Keratinocyte (primary cell): ENCODE measurements around the gene ZNF467.

ENCODE experiments used
- EZH2 ChIP-seq: IDR thresholded peaks from one replicate; pipeline ENCODE4 v1.6.1; 2012; ENCODE audit warnings: inconsistent platforms, mild to moderate bottlenecking, low read length, moderate library complexity
- TF ChIP-seq, protein P1 (sequence below), 3 experiments: IDR thresholded peaks in 1 of 3; conservative IDR thresholded peaks in 1 of 3; optimal IDR thresholded peaks in 1 of 3; 2 replicates in 2 of 3; 3 replicates in 1 of 3; pipeline versions ENCODE3 to v1.5.1; 2011; ENCODE audit warnings: low read length in 3 of 3, mild to moderate bottlenecking in 3 of 3, moderate library complexity in 2 of 3, control low read depth in 1 of 3, inconsistent platforms in 1 of 3; ENCODE audit not compliant: insufficient read depth in 2 of 3; ENCODE audit errors: extremely low read depth in 1 of 3

DNA sequence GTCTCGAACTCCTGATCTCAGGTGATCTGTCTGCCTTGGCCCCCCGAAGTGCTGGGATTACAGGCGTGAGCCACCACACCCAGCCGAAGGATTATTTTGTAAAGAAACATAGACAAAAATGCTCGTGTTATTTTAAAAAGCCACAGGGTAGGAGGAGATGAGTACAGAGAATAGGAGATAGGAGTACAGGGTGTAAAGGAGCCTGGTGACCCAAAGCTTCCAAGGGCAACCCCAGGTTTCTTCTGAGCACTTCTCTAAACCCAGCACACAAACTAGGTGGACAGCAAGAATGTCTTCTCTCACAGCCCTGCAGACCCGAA, 54.7 kb downstream of the ZNF467 start:
- TF ChIP-seq, protein P1, sequence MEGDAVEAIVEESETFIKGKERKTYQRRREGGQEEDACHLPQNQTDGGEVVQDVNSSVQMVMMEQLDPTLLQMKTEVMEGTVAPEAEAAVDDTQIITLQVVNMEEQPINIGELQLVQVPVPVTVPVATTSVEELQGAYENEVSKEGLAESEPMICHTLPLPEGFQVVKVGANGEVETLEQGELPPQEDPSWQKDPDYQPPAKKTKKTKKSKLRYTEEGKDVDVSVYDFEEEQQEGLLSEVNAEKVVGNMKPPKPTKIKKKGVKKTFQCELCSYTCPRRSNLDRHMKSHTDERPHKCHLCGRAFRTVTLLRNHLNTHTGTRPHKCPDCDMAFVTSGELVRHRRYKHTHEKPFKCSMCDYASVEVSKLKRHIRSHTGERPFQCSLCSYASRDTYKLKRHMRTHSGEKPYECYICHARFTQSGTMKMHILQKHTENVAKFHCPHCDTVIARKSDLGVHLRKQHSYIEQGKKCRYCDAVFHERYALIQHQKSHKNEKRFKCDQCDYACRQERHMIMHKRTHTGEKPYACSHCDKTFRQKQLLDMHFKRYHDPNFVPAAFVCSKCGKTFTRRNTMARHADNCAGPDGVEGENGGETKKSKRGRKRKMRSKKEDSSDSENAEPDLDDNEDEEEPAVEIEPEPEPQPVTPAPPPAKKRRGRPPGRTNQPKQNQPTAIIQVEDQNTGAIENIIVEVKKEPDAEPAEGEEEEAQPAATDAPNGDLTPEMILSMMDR (optimal IDR thresholded peaks at IDR 0.05 in 1 of 3, IDR thresholded peaks at IDR 0.05 in 1 of 3, conservative IDR thresholded peaks at IDR 0.05 in 1 of 3; ENCODE audit: extremely low read depth in 1 of 3, insufficient read depth in 2 of 3, low read length in 3 of 3): no peak
- no peak for TF ChIP-seq EZH2
